Measurements from ENCODE around the gene WIPF1.
"Not testable (repeated sequence)": the region's sequence is repeated elsewhere in the genome, so short reads cannot be mapped to it uniquely, and the experiment has no call there.

WIPF1 gene

GRCh38 chr2:174551697-174552096, 45.9 kb downstream of the WIPF1 start:
- H2AK5ac ChIP-seq (ENCODE audit: low read length, severe bottlenecking), result no peak overlapping the region
- no peak overlapping the region for H3K4ac ChIP-seq (ENCODE audit: low read depth in 1 of 2, low read length in 2 of 2)
- no peak overlapping the region for H3K27ac ChIP-seq (ENCODE audit: low read length, poor library complexity, severe bottlenecking)
- 100% methylated on average over 2 of the region's 4 CpGs for WGBS
- H3K27me3 ChIP-seq (ENCODE audit: control insufficient read depth in 1 of 2, insufficient read depth in 1 of 2, low read length in 2 of 2), result no peaks in the 10 kb centered on the region
- H3K18ac ChIP-seq (ENCODE audit: low read depth in 1 of 2, low read length in 2 of 2), result no peak overlapping the region
- H3K9ac ChIP-seq (ENCODE audit: low read length), result no peak overlapping the region
- no peak overlapping the region for H2BK12ac ChIP-seq (ENCODE audit: low read length in 2 of 2)
- no peak overlapping the region for H2AFZ ChIP-seq (ENCODE audit: low read depth, low read length)
- no peak overlapping the region for H3K14ac ChIP-seq (ENCODE audit: low read length in 2 of 2)
- DNase-seq, result no peak
- H3K9me3 ChIP-seq (ENCODE audit: control insufficient read depth, low read length), result peaks cover 7% of the 10 kb centered on the region
- H2BK15ac ChIP-seq (ENCODE audit: low read depth, poor library complexity, severe bottlenecking), result no peak overlapping the region
- H3K4me3 ChIP-seq (ENCODE audit: insufficient read depth in 1 of 2, low read depth in 1 of 2, low read length in 2 of 2), result no peak overlapping the region
- H3K36me3 ChIP-seq (ENCODE audit: control insufficient read depth in 1 of 2, insufficient read depth in 2 of 2, low read depth in 1 of 2, low read length in 2 of 2), result peaks cover 0 to 5% of the 10 kb centered on the region in 2 experiments
- no peak overlapping the region for H4K8ac ChIP-seq (ENCODE audit: low read length)
- no peaks in the 10 kb centered on the region for H3K4me1 ChIP-seq (ENCODE audit: control insufficient read depth, insufficient read depth, low read depth, low read length)
- no peak overlapping the region for H3K4me2 ChIP-seq (ENCODE audit: low read length, poor library complexity, severe bottlenecking)
- H2BK120ac ChIP-seq (ENCODE audit: low read depth, low read length), result no peak overlapping the region
- H2BK5ac ChIP-seq (ENCODE audit: low read depth, low read length, poor library complexity, severe bottlenecking), result no peak overlapping the region
- no peaks in the 10 kb centered on the region for H3K79me1 ChIP-seq (replicated peaks; ENCODE audit: low read length, poor library complexity, severe bottlenecking)
- no peak overlapping the region for H4K91ac ChIP-seq (ENCODE audit: low read length)
- no peak overlapping the region for H3K23ac ChIP-seq (ENCODE audit: low read length in 2 of 2)

DNA sequence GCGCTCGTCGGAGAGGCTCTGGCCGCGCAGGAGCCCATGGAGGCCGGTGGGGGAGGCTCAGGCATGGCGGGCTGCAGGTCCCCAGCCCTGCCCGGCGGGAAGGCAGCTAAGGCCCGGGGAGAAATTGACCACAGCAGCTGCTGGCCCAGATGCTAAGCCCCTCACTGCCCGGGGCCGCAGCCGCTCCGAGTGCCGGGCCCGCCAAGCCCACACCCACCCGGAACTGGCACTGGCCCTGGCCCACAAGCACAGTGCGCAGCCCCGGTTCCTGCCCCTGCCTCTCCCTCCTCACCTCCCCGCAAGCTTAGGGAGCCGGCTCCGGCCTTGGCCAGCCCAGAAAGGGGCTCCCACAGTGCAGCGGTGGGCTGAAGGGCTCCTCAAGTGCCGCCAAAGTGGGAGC, 49.0 kb downstream of the WIPF1 start:
- H3K14ac ChIP-seq (ENCODE audit: low read length in 2 of 2); DNase-seq; H3K4ac ChIP-seq (ENCODE audit: low read depth in 1 of 2, low read length in 2 of 2); H2BK5ac ChIP-seq (ENCODE audit: low read depth, low read length, poor library complexity, severe bottlenecking); H4K8ac ChIP-seq (ENCODE audit: low read length); H2AFZ ChIP-seq (ENCODE audit: low read depth, low read length); H2BK120ac ChIP-seq (ENCODE audit: low read depth, low read length); H3K9me3 ChIP-seq (ENCODE audit: control insufficient read depth, low read length); H3K4me2 ChIP-seq (ENCODE audit: low read length, poor library complexity, severe bottlenecking); H3K4me3 ChIP-seq (ENCODE audit: insufficient read depth in 1 of 2, low read depth in 1 of 2, low read length in 2 of 2); H4K91ac ChIP-seq (ENCODE audit: low read length); H3K23ac ChIP-seq (ENCODE audit: low read length in 2 of 2); H2BK12ac ChIP-seq (ENCODE audit: low read length in 2 of 2); H3K9ac ChIP-seq (ENCODE audit: low read length); H2BK15ac ChIP-seq (ENCODE audit: low read depth, poor library complexity, severe bottlenecking); H3K27ac ChIP-seq (ENCODE audit: low read length, poor library complexity, severe bottlenecking); H3K36me3 ChIP-seq (ENCODE audit: control insufficient read depth in 1 of 2, insufficient read depth in 2 of 2, low read depth in 1 of 2, low read length in 2 of 2); H2AK5ac ChIP-seq (ENCODE audit: low read length, severe bottlenecking); H3K4me1 ChIP-seq (ENCODE audit: control insufficient read depth, insufficient read depth, low read depth, low read length); H3K18ac ChIP-seq (ENCODE audit: low read depth in 1 of 2, low read length in 2 of 2); H3K79me1 ChIP-seq (replicated peaks; ENCODE audit: low read length, poor library complexity, severe bottlenecking): not testable (repeated sequence)
- peaks cover 4 to 24% of the 10 kb centered on the region in 2 experiments for H3K27me3 ChIP-seq (ENCODE audit: control insufficient read depth in 1 of 2, insufficient read depth in 1 of 2, low read length in 2 of 2)
- WGBS, result 85% methylated on average over 24 of the region's 24 CpGs

- H3K4me1 ChIP-seq (ENCODE audit: control insufficient read depth, insufficient read depth, low read depth, low read length); H3K14ac ChIP-seq (ENCODE audit: low read length in 2 of 2); H3K9ac ChIP-seq (ENCODE audit: low read length); DNase-seq; H2AK5ac ChIP-seq (ENCODE audit: low read length, severe bottlenecking); H3K4ac ChIP-seq (ENCODE audit: low read depth in 1 of 2, low read length in 2 of 2); H3K4me2 ChIP-seq (ENCODE audit: low read length, poor library complexity, severe bottlenecking); H2BK5ac ChIP-seq (ENCODE audit: low read depth, low read length, poor library complexity, severe bottlenecking); H4K8ac ChIP-seq (ENCODE audit: low read length); H3K4me3 ChIP-seq (ENCODE audit: insufficient read depth in 1 of 2, low read depth in 1 of 2, low read length in 2 of 2); H3K9me3 ChIP-seq (ENCODE audit: control insufficient read depth, low read length); H3K36me3 ChIP-seq (ENCODE audit: control insufficient read depth in 1 of 2, insufficient read depth in 2 of 2, low read depth in 1 of 2, low read length in 2 of 2); H2BK120ac ChIP-seq (ENCODE audit: low read depth, low read length); H2AFZ ChIP-seq (ENCODE audit: low read depth, low read length); H3K79me1 ChIP-seq (replicated peaks; ENCODE audit: low read length, poor library complexity, severe bottlenecking); H3K18ac ChIP-seq (ENCODE audit: low read depth in 1 of 2, low read length in 2 of 2); H3K23ac ChIP-seq (ENCODE audit: low read length in 2 of 2); H2BK15ac ChIP-seq (ENCODE audit: low read depth, poor library complexity, severe bottlenecking); H4K91ac ChIP-seq (ENCODE audit: low read length); H3K27ac ChIP-seq (ENCODE audit: low read length, poor library complexity, severe bottlenecking); H2BK12ac ChIP-seq (ENCODE audit: low read length in 2 of 2): not testable (repeated sequence)
- peaks cover 4 to 25% of the 10 kb centered on the region in 2 experiments for H3K27me3 ChIP-seq (ENCODE audit: control insufficient read depth in 1 of 2, insufficient read depth in 1 of 2, low read length in 2 of 2)
- 94% methylated on average over 6 of the region's 7 CpGs for WGBS
Measured at GRCh38 chr2:174548021-174548420, 49.6 kb downstream of the WIPF1 start.

DNA sequence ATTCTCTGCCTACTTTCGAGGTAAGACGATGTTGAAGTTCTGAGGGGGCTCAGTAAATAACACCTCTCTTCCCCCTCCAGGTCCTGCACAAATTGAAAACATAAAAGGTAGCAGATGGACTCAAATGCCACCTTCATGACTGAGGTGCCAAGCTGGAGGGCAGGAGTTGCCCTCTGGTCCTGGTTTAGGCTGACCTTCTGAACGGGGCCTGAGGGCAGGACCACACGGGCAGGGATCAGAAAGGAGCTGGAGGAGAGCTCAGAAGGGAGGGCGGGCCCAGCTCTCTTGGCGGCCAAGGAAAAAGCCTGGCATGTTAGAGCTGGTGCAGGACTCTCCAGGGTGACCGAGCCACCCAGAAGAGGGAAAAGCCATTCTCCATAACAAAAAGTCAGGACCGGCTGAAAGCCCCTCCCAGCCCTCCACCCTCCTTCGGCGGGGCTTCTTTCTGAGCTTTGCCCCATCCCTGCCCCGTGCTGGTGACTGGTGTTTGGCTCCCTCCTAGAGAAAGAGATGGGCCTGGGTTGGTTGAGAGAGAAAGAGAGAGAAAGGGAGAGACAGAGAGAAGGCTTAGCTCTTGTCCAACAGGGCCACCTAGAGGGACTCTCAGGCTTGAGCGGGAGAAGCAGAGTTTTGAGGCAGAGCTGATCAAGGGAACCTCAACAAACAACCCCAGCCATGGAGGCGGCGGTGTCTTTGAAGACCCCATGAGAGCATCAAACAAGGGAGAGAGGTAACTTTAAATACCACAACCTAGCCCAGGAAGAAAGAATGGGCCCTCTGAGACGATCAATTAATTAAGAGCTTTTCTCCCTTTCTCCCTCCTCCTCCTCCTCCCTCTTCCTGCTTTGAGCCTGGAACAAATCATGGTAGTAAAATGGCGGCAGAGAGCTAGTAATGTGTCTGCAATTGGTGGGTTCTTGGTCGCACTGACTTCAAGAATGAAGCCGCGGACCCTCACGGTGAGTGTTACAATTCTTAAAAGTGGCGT, 50.8 kb downstream of the WIPF1 start:
- no peaks in the 10 kb centered on the region for H3K79me1 ChIP-seq (replicated peaks; ENCODE audit: low read length, poor library complexity, severe bottlenecking)
- no peak overlapping the region for H3K27ac ChIP-seq (ENCODE audit: low read length, poor library complexity, severe bottlenecking)
- H3K9ac ChIP-seq (ENCODE audit: low read length), result no peak overlapping the region
- peaks cover 4 to 27% of the 10 kb centered on the region in 2 experiments for H3K27me3 ChIP-seq (ENCODE audit: control insufficient read depth in 1 of 2, insufficient read depth in 1 of 2, low read length in 2 of 2)
- no peak overlapping the region for H3K23ac ChIP-seq (ENCODE audit: low read length in 2 of 2)
- 78% methylated on average over 19 of the region's 21 CpGs for WGBS
- peak; percentile 63 for DNase-seq
- no peaks in the 10 kb centered on the region for H3K4me1 ChIP-seq (ENCODE audit: control insufficient read depth, insufficient read depth, low read depth, low read length)
- no peak overlapping the region for H3K4me3 ChIP-seq (ENCODE audit: insufficient read depth in 1 of 2, low read depth in 1 of 2, low read length in 2 of 2)
- H3K9me3 ChIP-seq (ENCODE audit: control insufficient read depth, low read length), result no peaks in the 10 kb centered on the region
- H2AK5ac ChIP-seq (ENCODE audit: low read length, severe bottlenecking), result no peak overlapping the region
- H2BK120ac ChIP-seq (ENCODE audit: low read depth, low read length), result no peak overlapping the region
- H3K36me3 ChIP-seq (ENCODE audit: control insufficient read depth in 1 of 2, insufficient read depth in 2 of 2, low read depth in 1 of 2, low read length in 2 of 2), result no peaks in the 10 kb centered on the region
- no peak overlapping the region for H4K8ac ChIP-seq (ENCODE audit: low read length)
- H4K91ac ChIP-seq (ENCODE audit: low read length), result no peak overlapping the region
- no peak overlapping the region for H2BK15ac ChIP-seq (ENCODE audit: low read depth, poor library complexity, severe bottlenecking)
- H3K14ac ChIP-seq (ENCODE audit: low read length in 2 of 2), result no peak overlapping the region
- H2AFZ ChIP-seq (ENCODE audit: low read depth, low read length), result no peak overlapping the region
- H2BK12ac ChIP-seq (ENCODE audit: low read length in 2 of 2), result no peak overlapping the region
- no peak overlapping the region for H3K4me2 ChIP-seq (ENCODE audit: low read length, poor library complexity, severe bottlenecking)
- H3K4ac ChIP-seq (ENCODE audit: low read depth in 1 of 2, low read length in 2 of 2), result no peak overlapping the region
- H3K18ac ChIP-seq (ENCODE audit: low read depth in 1 of 2, low read length in 2 of 2), result no peak overlapping the region
- no peak overlapping the region for H2BK5ac ChIP-seq (ENCODE audit: low read depth, low read length, poor library complexity, severe bottlenecking)
